HepG2 (cell line): ENCODE measurements around the gene TMEM87A. TPM values are rescaled to one million over a fixed set of nuclear protein-coding genes. Genes with fewer than 3 reads are reported as not detected.

Source experiments
- ATAC-seq: fragments of 200-7000 bp; cut with Tn5 transposase; 3 replicates; pipeline ENCODE4 v1.9.1; 2020; ENCODE audit warnings: mild to moderate bottlenecking, moderate library complexity
- BruUV-seq: library from RNA; stranded (reverse); fragments of 400-500 nt; replicated peaks from 2 replicates; lab custom pipeline; 2021; lab: Mats Ljungman, UMichigan
- CTCF ChIA-PET: fragments of 300-600 bp; formaldehyde crosslinking; extraction: SDS; loops from one replicate; lab custom pipeline; 2021; ENCODE audit warnings: low total read pairs, inconsistent platforms, low intra/inter-chr PET ratio; lab: Yijun Ruan, JAX
- POLR2A ChIA-PET: fragments of 350-600 bp; sonication (Branson Sonifier 250); formaldehyde crosslinking; loops from one replicate; lab custom pipeline; 2020; ENCODE audit warnings: antibody characterized with exemption, inconsistent platforms; lab: Yijun Ruan, JAX
- DNase-seq: peaks from one replicate; pipeline ENCODE4 v3.0.0-alpha.2; 2015; ENCODE audit warnings: low spot score
- FAIRE-seq: peaks from 3 replicates; lab custom pipeline; 2011; peaks lifted over from hg19 to GRCh38; lab: Jason Lieb, UNC
- H2AFZ ChIP-seq: one replicate; pipeline ENCODE4 v1.6.1; 2011; ENCODE audit warnings: low read length, inconsistent platforms
- H3K27ac ChIP-seq: fragments of 300-600 bp; 3 replicates; pipeline ENCODE4 v1.8.0; 2011; ENCODE audit warnings: mixed run types, mild to moderate bottlenecking, mixed read lengths, low read length, inconsistent platforms; ENCODE audit not compliant: insufficient read depth; ENCODE audit errors: extremely low read length
- H3K27me3 ChIP-seq, 2 experiments: fragments of 200-600 bp in 1 of 2; 2 replicates in 1 of 2; 3 replicates in 1 of 2; pipeline versions ENCODE4 v1.6.0 to v1.8.0; 2011; ENCODE audit warnings: low read length in 2 of 2, mild to moderate bottlenecking in 2 of 2, moderate library complexity in 2 of 2, inconsistent platforms in 1 of 2; ENCODE audit not compliant: insufficient read depth in 2 of 2, control insufficient read depth in 1 of 2
- H3K36me3 ChIP-seq, 2 experiments: fragments of 200-600 bp in 1 of 2; replicated peaks in 1 of 2; 2 replicates in 1 of 2; 3 replicates in 1 of 2; pipeline versions ENCODE4 v1.5.1 to v1.8.0; 2011; ENCODE audit warnings: low read length in 2 of 2, inconsistent platforms in 1 of 2; ENCODE audit not compliant: insufficient read depth in 2 of 2, control insufficient read depth in 1 of 2
- H3K4me1 ChIP-seq: 2 replicates; pipeline ENCODE4 v1.5.1; 2012; ENCODE audit warnings: low read length, inconsistent platforms; ENCODE audit not compliant: insufficient read depth
- H3K4me2 ChIP-seq: 2 replicates; pipeline ENCODE4 v1.6.0; 2011; ENCODE audit warnings: low read depth, low read length, inconsistent platforms
- H3K4me3 ChIP-seq, 3 experiments: fragments of 200-600 bp in 1 of 3; sonication (generic), shearing (Covaris generic) in 1 of 3; replicated peaks in 1 of 3; 2 replicates each; pipeline ENCODE4 v1.5.1; 2011 to 2016; ENCODE audit warnings: low read length in 3 of 3, inconsistent platforms in 2 of 3, low read depth in 2 of 3, mild to moderate bottlenecking in 2 of 3, control low read depth in 1 of 3, mixed read lengths in 1 of 3; ENCODE audit not compliant: insufficient read depth in 1 of 3
- H3K79me2 ChIP-seq: one replicate; pipeline ENCODE4 v1.6.1; 2011; ENCODE audit warnings: low read length, inconsistent platforms; ENCODE audit not compliant: insufficient read depth
- H3K9ac ChIP-seq: 2 replicates; pipeline ENCODE4 v1.6.0; 2011; ENCODE audit warnings: mild to moderate bottlenecking, low read depth, low read length, inconsistent platforms; ENCODE audit not compliant: insufficient read depth
- H3K9me3 ChIP-seq: 2 replicates; pipeline ENCODE4 v1.5.1; 2012; ENCODE audit warnings: mild to moderate bottlenecking, low read length
- H4K20me1 ChIP-seq: 2 replicates; pipeline ENCODE4 v1.6.0; 2011; ENCODE audit warnings: inconsistent platforms, mild to moderate bottlenecking, low read length, moderate library complexity; ENCODE audit not compliant: insufficient read depth
- ARID2 ChIP-seq: sonication (generic); formaldehyde crosslinking; IDR thresholded peaks from 2 replicates; pipeline ENCODE4 v1.8.1; 2022; ENCODE audit warnings: mild to moderate bottlenecking, missing genetic modification reagents, borderline replicate concordance
- HNF4A ChIP-seq: sonication (generic); formaldehyde crosslinking; IDR thresholded peaks from 2 replicates; pipeline ENCODE4 v1.4.0; 2020; ENCODE audit warnings: missing genetic modification reagents
- KAT7 ChIP-seq: IDR thresholded peaks from 2 replicates; pipeline ENCODE4 v1.6.1; 2018; ENCODE audit warnings: borderline replicate concordance, missing compliant biosample characterization
- MLXIP ChIP-seq: sonication (generic); formaldehyde crosslinking; IDR thresholded peaks from 2 replicates; pipeline ENCODE4 v1.9.0; 2021; ENCODE audit warnings: missing genetic modification reagents, borderline replicate concordance
- TIGD3 ChIP-seq: sonication (generic); formaldehyde crosslinking; IDR thresholded peaks from 2 replicates; pipeline ENCODE4 v1.5.1; 2020; ENCODE audit warnings: mild to moderate bottlenecking, missing genetic modification reagents, borderline replicate concordance
- ZNF569 ChIP-seq: sonication (generic); formaldehyde crosslinking; IDR thresholded peaks from 2 replicates; pipeline ENCODE4 v1.5.0; 2020; ENCODE audit warnings: mild to moderate bottlenecking, missing genetic modification reagents, moderate library complexity, borderline replicate concordance
- ZNF576 ChIP-seq: sonication (generic); formaldehyde crosslinking; IDR thresholded peaks from 2 replicates; pipeline ENCODE4 v1.4.0; 2020; ENCODE audit warnings: mild to moderate bottlenecking, missing genetic modification reagents
- ZNF772 ChIP-seq: sonication (generic); formaldehyde crosslinking; IDR thresholded peaks from 2 replicates; pipeline ENCODE4 v1.5.0; 2020; ENCODE audit warnings: mild to moderate bottlenecking, missing genetic modification reagents
- ZNF780A ChIP-seq: sonication (generic); formaldehyde crosslinking; IDR thresholded peaks from 2 replicates; pipeline ENCODE4 v1.8.0; 2022; ENCODE audit warnings: mild to moderate bottlenecking, missing genetic modification reagents, moderate library complexity
- WGBS: methylation state at CpG from one replicate; pipeline ENCODE4 v1.1.6; 2017; ENCODE audit warnings: low lambda C conversion rate; 5-methylcytosine and 5-hydroxymethylcytosine counted together
- in situ Hi-C: cut with HindIII; loops from 2 replicates; pipeline ENCODE4 v1.10.0; 2017; ENCODE audit warnings: low pct_unique_long_range_greater_than_20kb; ENCODE audit not compliant: extremely low pct_ligation_motif_present
- intact Hi-C: fragments of 100-400 bp; cut with micrococcal nuclease; formaldehyde crosslinking; loops from one replicate; pipeline ENCODE4 v1.10.0; 2022; ENCODE audit not compliant: unreplicated experiment
- polyA plus RNA-seq, 8 experiments: library from polyadenylated mRNA; depleted of rRNA in 3 of 8; stranded (reverse) in 7 of 8; unstranded in 1 of 8; fragments of >200 nt; fragmentation: Illumina TruSeq in 4 of 8; extraction: Trizol in 4 of 8; gene quantifications; 2 replicates each; pipeline versions ENCODE4 v1.2.1 to v1.2.3, GENCODE V29; 2011 to 2016; ENCODE audit warnings: low read depth in 4 of 8, missing spikeins in 1 of 8, mixed read lengths in 1 of 8; ENCODE audit not compliant: insufficient read depth in 1 of 8
- total RNA-seq, 5 experiments: library from RNA; depleted of rRNA; stranded (reverse); fragments of >200 nt; fragmentation: Illumina TruSeq; extraction: Trizol; gene quantifications; 2 replicates each; pipeline ENCODE4 v1.2.3, GENCODE V29; 2016; ENCODE audit warnings: low read depth in 1 of 5

Gene TMEM87A
- total and polyA plus RNA-seq, 2 of the 13 experiments (the other 11 are each of a cell fraction or from before 2014, with no cell fraction given), result 20.2 to 42.8 TPM

- 48% methylated on average over 2 of the region's 2 CpGs for WGBS
- FAIRE-seq, result no peak
- H3K4me2 ChIP-seq, result no peak overlapping the region
- in situ Hi-C loops (no loop called here), intact Hi-C loops (loop anchor here (10.0 kb wide), 1 partner anchor 255 kb away; no protein-coding TSS in a partner anchor)
- no peak for DNase-seq
- POLR2A ChIA-PET, result no interaction called here
- no peaks in the 10 kb centered on the region for H3K27me3 ChIP-seq
- TF ChIP-seq ARID2 (no peak), HNF4A (no peak), MLXIP (CRISPR knock-in tag) (no peak)
- H3K4me1 ChIP-seq, result no peaks in the 10 kb centered on the region
- H3K9ac ChIP-seq, result no peak overlapping the region
- CTCF ChIA-PET, result no interaction called here
- H4K20me1 ChIP-seq, result no peaks in the 10 kb centered on the region
- no TSS peak for BruUV-seq
- ATAC-seq, result no peak
- H3K36me3 ChIP-seq, result peaks cover 3 to 54% of the 10 kb centered on the region in 2 experiments
- no peak overlapping the region for H2AFZ ChIP-seq
- no peaks in the 10 kb centered on the region for H3K9me3 ChIP-seq
- H3K4me3 ChIP-seq, result no peak overlapping the region
- no peaks in the 10 kb centered on the region for H3K79me2 ChIP-seq
- no peak overlapping the region for H3K27ac ChIP-seq
Observed at GRCh38 chr15:42220216-42220615, 53.0 kb downstream of the TMEM87A start.

- H3K36me3 ChIP-seq, result peaks cover 3 to 55% of the 10 kb centered on the region in 2 experiments
- POLR2A ChIA-PET, result no interaction called here
- intact Hi-C loops, result no loop called here
Observed at GRCh38 chr15:42218953-42219592, 54.2 kb downstream of the TMEM87A start.

More at GRCh38 chr15:42218953-42219592, 54.2 kb downstream of the TMEM87A start:
- H3K79me2 ChIP-seq, result no peaks in the 10 kb centered on the region
- no peak overlapping the region for H3K27ac ChIP-seq
- in situ Hi-C loops, result no loop called here
- H4K20me1 ChIP-seq, result no peaks in the 10 kb centered on the region
- no peak overlapping the region for H3K4me2 ChIP-seq
- no peaks in the 10 kb centered on the region for H3K27me3 ChIP-seq
- H3K4me3 ChIP-seq, result no peak overlapping the region
- no peaks in the 10 kb centered on the region for H3K9me3 ChIP-seq
- no peak overlapping the region for H2AFZ ChIP-seq
- TF ChIP-seq ZNF576 (CRISPR knock-in tag) (no peak), ZNF569 (CRISPR knock-in tag) (no peak), KAT7 (CRISPR knock-in tag) (no peak), TIGD3 (no peak), ZNF772 (CRISPR knock-in tag) (no peak), ZNF780A (no peak)
- no peak overlapping the region for H3K9ac ChIP-seq
- ATAC-seq (no peak), DNase-seq (no peak), FAIRE-seq (no peak)
- CTCF ChIA-PET, result no interaction called here
- no TSS peak for BruUV-seq
- H3K4me1 ChIP-seq, result no peaks in the 10 kb centered on the region
- 45% methylated on average over 2 of the region's 2 CpGs for WGBS
